Caki2 (cell line): ENCODE measurements around the gene DHFR. TPM values are rescaled to one million over a fixed set of nuclear protein-coding genes. Genes with fewer than 3 reads are reported as not detected.

ENCODE experiments used
- total RNA-seq: library from RNA; depleted of rRNA; stranded (reverse); fragments of >200 nt; shearing (Covaris generic); gene quantifications from 2 replicates; pipeline ENCODE4 v1.2.3, GENCODE V29; 2014; ENCODE audit warnings: low replicate concordance; rRNA removed

The DHFR gene
- total RNA-seq, 1 experiment from 2014 or later: 80.1 TPM

Other genes starting within 250 kb of the DHFR start
- 4.5 and 5.8 TPM in 2 replicates for gene ZFYVE16, start 246.9 kb downstream of the DHFR start, total RNA-seq
- gene FAM151B, start 166.9 kb downstream of the DHFR start, total RNA-seq: 0.20 and 0.32 TPM in 2 replicates
- gene ANKRD34B, start 84.7 kb downstream of the DHFR start, total RNA-seq: 3.3 and 3.4 TPM in 2 replicates
- gene MSH3, start 331 bp downstream of the DHFR start, total RNA-seq: 2.9 and 3.6 TPM in 2 replicates